GM12865 (cell line): ENCODE data around the gene FRMPD1.

Experiments used
- DNase-seq: peaks from one replicate; pipeline ENCODE4 v3.0.0; 2010; ENCODE audit warnings: low read depth
- H3K4me3 ChIP-seq: 2 replicates; pipeline ENCODE4 v1.5.1; 2011; ENCODE audit warnings: mild to moderate bottlenecking, low read depth, low read length, control low read depth
- CTCF ChIP-seq: IDR thresholded peaks from 2 replicates; pipeline ENCODE4 v1.5.1; 2011; ENCODE audit warnings: low read length, control low read depth, low read depth, inconsistent platforms; ENCODE audit not compliant: insufficient read depth; ENCODE audit errors: missing control alignments

FRMPD1 gene

DNA sequence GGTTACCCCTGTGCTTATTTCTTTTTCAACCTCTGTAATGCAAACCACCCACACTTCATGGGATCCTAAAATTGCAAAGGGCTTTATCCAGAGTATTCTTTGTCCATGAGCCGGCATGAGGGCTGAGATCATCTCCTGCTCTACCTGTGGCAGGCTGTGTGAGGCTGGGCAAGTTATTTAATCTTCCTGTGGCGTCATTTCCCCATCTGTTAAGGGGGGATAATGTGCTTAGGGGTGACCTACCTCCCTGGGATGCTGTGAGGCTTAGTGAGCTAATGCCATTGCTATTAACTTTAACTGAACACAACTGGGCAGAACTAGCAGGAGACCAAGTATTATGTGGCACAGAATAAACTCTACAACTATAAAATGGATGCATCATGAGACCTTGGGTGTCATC is 17.0 kb downstream of the FRMPD1 start:
- no peak for TF ChIP-seq CTCF
- no peak overlapping the region for H3K4me3 ChIP-seq

GRCh38 chr9:37668116-37668601 is 17.4 kb downstream of the FRMPD1 start:
- H3K4me3 ChIP-seq: no peak overlapping the region
- TF ChIP-seq CTCF: no peak
- DNase-seq: no peak

More for the DNA sequence above, 17.0 kb downstream of the FRMPD1 start:
- DNase-seq: no peak

DNA sequence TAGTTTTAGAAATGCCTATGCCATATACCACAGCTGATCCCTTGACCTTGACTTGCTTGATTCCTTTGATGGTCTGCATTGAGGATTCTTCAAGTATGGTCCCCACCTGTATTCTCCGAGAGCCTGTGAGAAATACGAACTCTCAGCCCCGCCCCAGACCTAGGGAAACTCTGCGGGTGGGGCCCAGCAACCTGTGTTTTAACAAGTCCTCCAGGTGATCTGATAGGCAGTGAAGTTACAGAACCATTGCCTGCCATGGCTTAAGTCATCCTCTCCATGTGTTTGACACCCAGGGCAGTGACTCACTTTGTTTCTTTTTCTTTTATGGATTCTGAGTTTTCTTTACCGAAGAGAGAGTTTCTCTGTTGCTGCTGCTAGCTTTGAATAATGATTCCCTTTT is 18.5 kb downstream of the FRMPD1 start:
- no peak for TF ChIP-seq CTCF
- no peak for DNase-seq
- no peak overlapping the region for H3K4me3 ChIP-seq

- H3K4me3 ChIP-seq: no peak overlapping the region
- DNase-seq: no peak
- no peak for TF ChIP-seq CTCF
Observed at GRCh38 chr9:37675661-37676060, 24.9 kb downstream of the FRMPD1 start.

DNA sequence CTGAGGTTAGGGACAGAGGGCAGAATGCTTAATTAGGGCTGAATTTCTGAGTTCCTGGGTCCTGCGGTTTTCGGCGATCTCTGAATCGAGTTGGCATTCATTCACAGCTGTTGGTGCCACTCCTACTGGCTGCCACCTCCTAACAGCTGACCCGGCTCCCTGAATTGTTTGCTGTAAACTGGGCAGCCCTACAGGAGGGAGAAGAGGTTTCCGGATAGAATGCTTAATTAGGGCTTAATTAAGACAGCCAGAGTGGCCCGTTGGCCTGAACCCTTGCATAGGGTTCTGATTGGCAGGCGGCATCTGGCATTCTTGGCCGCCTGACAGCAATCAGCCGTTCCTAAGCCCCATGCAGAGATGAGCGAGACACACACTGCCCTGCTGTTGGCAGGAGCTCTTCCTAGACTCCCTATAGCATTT is 25.7 kb downstream of the FRMPD1 start:
- TF ChIP-seq CTCF: no peak
- DNase-seq: no peak

DNA sequence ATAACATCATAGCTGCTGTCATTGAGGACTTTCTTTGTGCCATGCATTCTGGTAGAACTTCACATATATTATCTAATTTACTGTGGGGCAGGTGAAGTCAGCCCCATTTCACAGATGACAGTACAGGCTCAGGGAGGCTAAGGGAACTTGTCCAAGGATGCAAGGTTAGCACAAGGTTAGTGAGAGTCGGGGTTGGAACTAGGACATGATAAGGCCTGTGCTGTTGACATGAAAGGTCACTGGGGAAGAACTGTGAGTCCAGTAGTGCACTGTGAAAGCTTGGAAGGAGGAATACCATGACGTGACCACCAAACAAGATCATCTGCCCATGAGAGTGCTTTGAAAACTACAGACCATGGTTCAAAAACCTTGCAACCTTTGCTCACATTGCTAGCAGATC is 26.7 kb downstream of the FRMPD1 start:
- no peak for DNase-seq
- H3K4me3 ChIP-seq: no peak overlapping the region
- TF ChIP-seq CTCF: no peak

More for the DNA sequence above, 25.7 kb downstream of the FRMPD1 start:
- H3K4me3 ChIP-seq: no peak overlapping the region

- no peak for TF ChIP-seq CTCF
- DNase-seq: peak; percentile 29
Observed at GRCh38 chr9:37678789-37679273, 28.1 kb downstream of the FRMPD1 start.

More at GRCh38 chr9:37678789-37679273, 28.1 kb downstream of the FRMPD1 start:
- H3K4me3 ChIP-seq: no peak overlapping the region
